Measurements from ENCODE around the gene NDP.
A peak's percentile ranks its signal among the peaks of the same experiment; 100 is the strongest.

- no peak for TF ChIP-seq POLR2AphosphoS5 (IDR thresholded peaks at IDR 0.05)
- TF ChIP-seq, protein P1, sequence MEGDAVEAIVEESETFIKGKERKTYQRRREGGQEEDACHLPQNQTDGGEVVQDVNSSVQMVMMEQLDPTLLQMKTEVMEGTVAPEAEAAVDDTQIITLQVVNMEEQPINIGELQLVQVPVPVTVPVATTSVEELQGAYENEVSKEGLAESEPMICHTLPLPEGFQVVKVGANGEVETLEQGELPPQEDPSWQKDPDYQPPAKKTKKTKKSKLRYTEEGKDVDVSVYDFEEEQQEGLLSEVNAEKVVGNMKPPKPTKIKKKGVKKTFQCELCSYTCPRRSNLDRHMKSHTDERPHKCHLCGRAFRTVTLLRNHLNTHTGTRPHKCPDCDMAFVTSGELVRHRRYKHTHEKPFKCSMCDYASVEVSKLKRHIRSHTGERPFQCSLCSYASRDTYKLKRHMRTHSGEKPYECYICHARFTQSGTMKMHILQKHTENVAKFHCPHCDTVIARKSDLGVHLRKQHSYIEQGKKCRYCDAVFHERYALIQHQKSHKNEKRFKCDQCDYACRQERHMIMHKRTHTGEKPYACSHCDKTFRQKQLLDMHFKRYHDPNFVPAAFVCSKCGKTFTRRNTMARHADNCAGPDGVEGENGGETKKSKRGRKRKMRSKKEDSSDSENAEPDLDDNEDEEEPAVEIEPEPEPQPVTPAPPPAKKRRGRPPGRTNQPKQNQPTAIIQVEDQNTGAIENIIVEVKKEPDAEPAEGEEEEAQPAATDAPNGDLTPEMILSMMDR (IDR thresholded peaks at IDR 0.05): peak; percentile 71 to 77 (median 77)
These were observed 14.7 kb downstream of the NDP start for GRCh38 chrX:43958529-43958928.
